Measurements from ENCODE around the gene DNAJC19. TPM values are rescaled to one million over a fixed set of nuclear protein-coding genes. Genes with fewer than 3 reads are reported as not detected.

Gene DNAJC19
- total RNA-seq, 1 experiment from 2014 or later, result 86.9 TPM

- Histone ChIP-seq H3K9me2 (ENCODE audit: insufficient read depth) (no peaks in the 10 kb centered on the region), H3K36me3 (ENCODE audit: low read depth) (peaks cover 72% of the 10 kb centered on the region), H3K4me1 (replicated peaks; ENCODE audit: insufficient read depth) (no peaks in the 10 kb centered on the region), H3K4me3 (no peak overlapping the region), H4K20me1 (ENCODE audit: insufficient read depth) (peaks cover 23% of the 10 kb centered on the region), H3F3A (ENCODE audit: insufficient read depth, low read depth) (peaks cover 20% of the 10 kb centered on the region), H3K9me3 (ENCODE audit: insufficient read depth, low read depth) (no peaks in the 10 kb centered on the region), H3K4me2 (no peak overlapping the region), H3K79me2 (ENCODE audit: low read depth) (no peaks in the 10 kb centered on the region; the same call in 1 of the 2 replicates), H3K27me3 (ENCODE audit: insufficient read depth, low read depth) (no peaks in the 10 kb centered on the region), H3K27ac (no peak overlapping the region), H2AFZ (no peak overlapping the region)
- TF ChIP-seq CTCF (conservative IDR thresholded peaks at IDR 0.05) (no peak), EZH2 (IDR thresholded peaks at IDR 0.05; ENCODE audit: low read depth) (no peak)
- ChIA-PET POLR2A (ENCODE audit: unreplicated experiment) (no interaction called here), CTCF (no interaction called here)
- intact Hi-C loops (cut with micrococcal nuclease; ENCODE audit: unreplicated experiment), result no loop called here
- DNase-seq, result no peak
- no TSS peak for BruUV-seq (replicated peaks)
Measured at GRCh38 chr3:180973543-180973942, 16.0 kb downstream of the DNAJC19 start.

- no peaks in the 10 kb centered on the region; the same call in 1 of the 2 replicates for H3K79me2 ChIP-seq (ENCODE audit: low read depth)
Measured at GRCh38 chr3:180970931-180971330, 18.6 kb downstream of the DNAJC19 start.

GRCh38 chr3:180962530-180962929, 27.0 kb downstream of the DNAJC19 start:
- no peaks in the 10 kb centered on the region for H3K79me2 ChIP-seq (ENCODE audit: low read depth)
- ChIA-PET CTCF (interaction anchor here (0.6 kb wide), 1 partner anchor 610 kb away, joined by 4 read pairs; no protein-coding TSS in a partner anchor), POLR2A (ENCODE audit: unreplicated experiment) (no interaction called here)
- H3K9me2 ChIP-seq (ENCODE audit: insufficient read depth), result no peaks in the 10 kb centered on the region
- H3K4me2 ChIP-seq, result no peak overlapping the region
- H3F3A ChIP-seq (ENCODE audit: insufficient read depth, low read depth), result peaks cover 7% of the 10 kb centered on the region; the same call in 1 of the 2 replicates
- H3K27ac ChIP-seq, result no peak overlapping the region
- no peaks in the 10 kb centered on the region for H3K27me3 ChIP-seq (ENCODE audit: insufficient read depth, low read depth)
- H3K36me3 ChIP-seq (ENCODE audit: low read depth), result peaks cover 48% of the 10 kb centered on the region
- DNase-seq, result no peak
- no peak for TF ChIP-seq EZH2 (IDR thresholded peaks at IDR 0.05; ENCODE audit: low read depth)
- TF ChIP-seq CTCF (conservative IDR thresholded peaks at IDR 0.05), result no peak
- H2AFZ ChIP-seq, result no peak overlapping the region
- H3K9me3 ChIP-seq (ENCODE audit: insufficient read depth, low read depth), result no peaks in the 10 kb centered on the region
- no peak overlapping the region for H3K4me3 ChIP-seq
- peaks cover 28% of the 10 kb centered on the region for H4K20me1 ChIP-seq (ENCODE audit: insufficient read depth)
- BruUV-seq (replicated peaks), result no TSS peak
- H3K4me1 ChIP-seq (replicated peaks; ENCODE audit: insufficient read depth), result no peaks in the 10 kb centered on the region
- intact Hi-C loops (cut with micrococcal nuclease; ENCODE audit: unreplicated experiment), result loop anchor here (10.0 kb wide), 1 partner anchor 1378 kb away; no protein-coding TSS in a partner anchor

More at GRCh38 chr3:180970931-180971330, 18.6 kb downstream of the DNAJC19 start:
- Histone ChIP-seq H3K4me3 (no peak overlapping the region), H3K36me3 (ENCODE audit: low read depth) (peaks cover 67% of the 10 kb centered on the region), H3K27me3 (ENCODE audit: insufficient read depth, low read depth) (no peaks in the 10 kb centered on the region), H3K9me3 (ENCODE audit: insufficient read depth, low read depth) (no peaks in the 10 kb centered on the region), H3F3A (ENCODE audit: insufficient read depth, low read depth) (peaks cover 7% of the 10 kb centered on the region; the same call in 1 of the 2 replicates), H3K4me2 (no peak overlapping the region), H3K27ac (no peak overlapping the region), H4K20me1 (ENCODE audit: insufficient read depth) (peaks cover 25% of the 10 kb centered on the region), H3K4me1 (replicated peaks; ENCODE audit: insufficient read depth) (no peaks in the 10 kb centered on the region), H3K9me2 (ENCODE audit: insufficient read depth) (no peaks in the 10 kb centered on the region), H2AFZ (no peak overlapping the region)
- ChIA-PET POLR2A (ENCODE audit: unreplicated experiment) (interaction anchor here (0.5 kb wide), 1 partner anchor 355 kb away, joined by 3 read pairs; no protein-coding TSS in a partner anchor), CTCF (interaction anchor here (0.6 kb wide), 2 partner anchors 18 to 1648 kb away, joined by 3 to 8 read pairs; no protein-coding TSS in a partner anchor)
- TF ChIP-seq EZH2 (IDR thresholded peaks at IDR 0.05; ENCODE audit: low read depth) (no peak), CTCF (conservative IDR thresholded peaks at IDR 0.05) (no peak)
- intact Hi-C loops (cut with micrococcal nuclease; ENCODE audit: unreplicated experiment), result no loop called here
- no peak for DNase-seq
- BruUV-seq (replicated peaks), result no TSS peak
